ENCODE data around the gene GMDS.

The GMDS gene

GRCh38 chr6:1595271-1596087 is 649.9 kb downstream of the GMDS start:
- TF ChIP-seq POLR2AphosphoS5 (IDR thresholded peaks at IDR 0.05; ENCODE audit: low read depth, low read length) (no peak), TAF1 (IDR thresholded peaks at IDR 0.05; ENCODE audit: borderline replicate concordance, low read depth, low read length) (no peak), POLR2A (IDR thresholded peaks at IDR 0.05; ENCODE audit: low read depth, low read length) (no peak)
- FAIRE-seq, result no peak
- no peak for DNase-seq (ENCODE audit: insufficient read length)

DNA sequence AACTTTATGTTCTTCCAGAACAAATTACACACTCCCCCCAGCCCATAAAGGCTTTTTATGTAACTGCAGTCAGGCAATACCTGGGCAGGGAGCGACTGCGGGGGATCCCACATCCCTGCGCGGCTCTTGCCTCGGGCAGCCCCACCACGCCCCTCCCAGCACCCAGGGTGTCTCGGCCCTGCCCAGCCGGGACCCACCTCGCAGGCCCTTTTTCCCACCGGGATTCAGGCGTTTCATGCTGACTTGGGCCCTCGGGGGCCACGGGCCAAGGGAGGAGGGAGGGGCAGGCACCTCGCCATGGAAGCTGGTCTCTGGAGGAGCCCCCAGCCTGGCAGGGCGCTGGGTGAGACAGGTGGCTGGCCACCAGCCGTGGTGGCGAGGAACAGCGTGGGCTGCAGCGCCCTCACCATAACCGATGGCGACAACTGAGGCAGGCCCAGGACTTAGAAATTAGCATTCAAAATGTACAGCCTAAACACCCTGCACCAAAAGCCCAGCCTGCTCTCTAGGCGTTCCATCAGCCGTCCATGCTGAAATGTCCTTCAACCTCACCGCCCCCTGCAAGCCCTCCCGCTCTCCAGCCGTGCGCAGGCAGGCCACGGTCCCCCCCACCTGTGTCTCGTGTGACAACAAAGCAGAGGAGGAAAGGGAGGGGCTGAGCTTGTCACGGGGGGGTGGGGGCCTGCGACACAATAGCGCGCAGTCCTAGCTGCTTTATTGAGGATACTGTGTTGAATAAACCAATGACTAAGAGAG is 650.8 kb downstream of the GMDS start:
- DNase-seq (ENCODE audit: insufficient read length) (no peak), FAIRE-seq (no peak)
- no peak for TF ChIP-seq TAF1 (IDR thresholded peaks at IDR 0.05; ENCODE audit: borderline replicate concordance, low read depth, low read length)
- TF ChIP-seq POLR2AphosphoS5 (IDR thresholded peaks at IDR 0.05; ENCODE audit: low read depth, low read length), result no peak
- TF ChIP-seq POLR2A (IDR thresholded peaks at IDR 0.05; ENCODE audit: low read depth, low read length), result no peak

GRCh38 chr6:1593958-1594314 is 651.5 kb downstream of the GMDS start:
- TF ChIP-seq POLR2A (IDR thresholded peaks at IDR 0.05; ENCODE audit: low read depth, low read length) (no peak), TAF1 (IDR thresholded peaks at IDR 0.05; ENCODE audit: borderline replicate concordance, low read depth, low read length) (no peak), POLR2AphosphoS5 (IDR thresholded peaks at IDR 0.05; ENCODE audit: low read depth, low read length) (no peak)
- FAIRE-seq (no peak), DNase-seq (ENCODE audit: insufficient read length) (no peak)

DNA sequence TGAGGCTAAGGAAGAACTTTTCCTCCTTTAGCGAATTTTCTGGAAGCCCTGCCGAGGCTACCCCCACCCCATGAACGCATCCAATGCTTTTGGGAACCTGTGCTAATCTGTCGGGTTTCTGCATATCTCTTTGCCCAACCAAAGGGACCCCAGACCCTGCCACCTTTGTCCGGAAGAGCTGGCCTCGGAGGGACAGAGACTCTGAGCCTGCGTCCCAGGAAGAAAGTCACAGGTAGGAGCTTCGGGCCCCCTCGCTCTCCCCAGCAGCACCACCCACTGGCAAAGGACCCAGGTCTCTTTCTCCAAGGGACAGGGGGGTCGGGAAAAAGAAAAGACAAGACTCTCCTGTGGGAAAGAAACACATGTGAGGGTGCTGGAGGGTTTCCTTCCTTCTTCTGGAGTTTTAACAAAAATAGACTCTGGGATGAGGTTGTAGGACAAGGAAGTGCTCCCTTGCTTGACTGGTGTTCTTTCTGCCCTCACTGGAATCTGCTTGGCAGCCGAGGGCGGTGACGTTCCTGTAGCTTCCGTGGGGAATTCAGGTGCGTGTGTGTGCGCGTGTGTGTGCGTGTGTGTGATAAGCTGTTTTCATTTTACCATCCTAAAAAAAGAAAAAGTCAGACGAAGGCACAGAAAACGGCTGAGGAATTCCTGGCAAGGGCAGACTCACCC is 652.0 kb downstream of the GMDS start:
- TF ChIP-seq TAF1 (IDR thresholded peaks at IDR 0.05; ENCODE audit: borderline replicate concordance, low read depth, low read length) (no peak), POLR2A (IDR thresholded peaks at IDR 0.05; ENCODE audit: low read depth, low read length) (no peak), POLR2AphosphoS5 (IDR thresholded peaks at IDR 0.05; ENCODE audit: low read depth, low read length) (no peak)
- DNase-seq (ENCODE audit: insufficient read length) (no peak), FAIRE-seq (no peak)

DNA sequence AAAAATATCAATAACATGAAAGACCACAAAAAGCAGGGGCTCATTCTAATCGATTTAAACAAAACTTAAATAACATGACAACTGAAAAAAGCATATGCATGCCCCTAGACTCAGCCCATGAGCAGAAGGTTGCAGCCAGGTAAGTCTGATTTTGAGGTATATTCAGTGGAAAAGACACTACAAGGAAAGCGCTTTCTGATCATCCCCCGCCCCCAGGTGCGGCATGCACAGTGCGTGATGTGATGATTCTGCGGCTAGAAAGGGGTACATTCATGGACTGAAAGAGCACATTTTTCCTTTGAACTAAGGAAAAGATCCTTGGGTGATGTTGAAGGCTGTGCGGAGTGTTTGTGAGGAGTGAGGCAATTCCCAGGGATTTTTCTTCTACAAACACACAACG is 652.6 kb downstream of the GMDS start:
- FAIRE-seq (no peak), DNase-seq (ENCODE audit: insufficient read length) (no peak)
- TF ChIP-seq POLR2A (IDR thresholded peaks at IDR 0.05; ENCODE audit: low read depth, low read length), result no peak
- TF ChIP-seq POLR2AphosphoS5 (IDR thresholded peaks at IDR 0.05; ENCODE audit: low read depth, low read length), result no peak
- TF ChIP-seq TAF1 (IDR thresholded peaks at IDR 0.05; ENCODE audit: borderline replicate concordance, low read depth, low read length), result no peak

- FAIRE-seq, result no peak
- TF ChIP-seq POLR2AphosphoS5 (IDR thresholded peaks at IDR 0.05; ENCODE audit: low read depth, low read length), result no peak
- no peak for TF ChIP-seq TAF1 (IDR thresholded peaks at IDR 0.05; ENCODE audit: borderline replicate concordance, low read depth, low read length)
- TF ChIP-seq POLR2A (IDR thresholded peaks at IDR 0.05; ENCODE audit: low read depth, low read length), result no peak
- no peak for DNase-seq (ENCODE audit: insufficient read length)
Measured at GRCh38 chr6:1591926-1592325, 653.5 kb downstream of the GMDS start.

GRCh38 chr6:1591243-1591642 is 654.2 kb downstream of the GMDS start:
- no peak for TF ChIP-seq POLR2AphosphoS5 (IDR thresholded peaks at IDR 0.05; ENCODE audit: low read depth, low read length)
- no peak for TF ChIP-seq TAF1 (IDR thresholded peaks at IDR 0.05; ENCODE audit: borderline replicate concordance, low read depth, low read length)
- no peak for TF ChIP-seq POLR2A (IDR thresholded peaks at IDR 0.05; ENCODE audit: low read depth, low read length)
- DNase-seq (ENCODE audit: insufficient read length), result no peak
- FAIRE-seq, result no peak

DNA sequence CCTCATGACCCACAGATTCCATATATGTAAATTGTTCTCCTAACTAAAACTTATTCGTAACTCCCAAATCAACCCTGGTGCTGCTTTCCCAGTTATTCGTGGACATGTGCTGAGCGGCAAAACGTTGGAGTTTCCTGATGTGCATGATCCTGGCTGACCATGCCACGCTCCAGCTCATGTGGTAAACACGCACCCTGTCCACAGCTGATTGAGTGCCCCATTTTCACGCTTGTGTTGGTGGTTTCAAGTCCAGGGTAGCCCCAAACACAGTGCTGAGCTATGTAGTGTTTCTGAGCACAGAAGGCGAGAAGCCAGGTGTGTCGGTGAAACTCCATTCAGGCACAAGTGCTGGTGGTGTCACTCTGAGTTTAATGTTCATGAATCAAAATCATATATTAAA is 654.8 kb downstream of the GMDS start:
- FAIRE-seq, result no peak
- no peak for TF ChIP-seq POLR2A (IDR thresholded peaks at IDR 0.05; ENCODE audit: low read depth, low read length)
- no peak for TF ChIP-seq TAF1 (IDR thresholded peaks at IDR 0.05; ENCODE audit: borderline replicate concordance, low read depth, low read length)
- no peak for TF ChIP-seq POLR2AphosphoS5 (IDR thresholded peaks at IDR 0.05; ENCODE audit: low read depth, low read length)
- no peak for DNase-seq (ENCODE audit: insufficient read length)

- TF ChIP-seq POLR2A (IDR thresholded peaks at IDR 0.05; ENCODE audit: low read depth, low read length) (no peak), TAF1 (IDR thresholded peaks at IDR 0.05; ENCODE audit: borderline replicate concordance, low read depth, low read length) (no peak), POLR2AphosphoS5 (IDR thresholded peaks at IDR 0.05; ENCODE audit: low read depth, low read length) (no peak)
- no peak for FAIRE-seq
- no peak for DNase-seq (ENCODE audit: insufficient read length)
Measured at GRCh38 chr6:1589208-1589607, 656.2 kb downstream of the GMDS start.

- FAIRE-seq, result no peak
- TF ChIP-seq POLR2A (IDR thresholded peaks at IDR 0.05; ENCODE audit: low read depth, low read length) (no peak), POLR2AphosphoS5 (IDR thresholded peaks at IDR 0.05; ENCODE audit: low read depth, low read length) (no peak), TAF1 (IDR thresholded peaks at IDR 0.05; ENCODE audit: borderline replicate concordance, low read depth, low read length) (no peak)
- DNase-seq (ENCODE audit: insufficient read length), result no peak
Measured at GRCh38 chr6:1587977-1588376, 657.4 kb downstream of the GMDS start.

GRCh38 chr6:1587546-1587945 is 657.9 kb downstream of the GMDS start:
- DNase-seq (ENCODE audit: insufficient read length), result no peak
- no peak for TF ChIP-seq POLR2A (IDR thresholded peaks at IDR 0.05; ENCODE audit: low read depth, low read length)
- TF ChIP-seq POLR2AphosphoS5 (IDR thresholded peaks at IDR 0.05; ENCODE audit: low read depth, low read length), result no peak
- no peak for FAIRE-seq

Measured in GM12892 (cell line).